CD4-positive, alpha-beta memory T cell (primary cell): Measurements from ENCODE around the gene ALG12. TPM values are rescaled to one million over a fixed set of nuclear protein-coding genes. Genes with fewer than 3 reads are reported as not detected.

Experiments used
- CTCF ChIA-PET: fragments of 350-600 bp; sonication (Branson Sonifier 250); formaldehyde crosslinking; loops from one replicate; lab custom pipeline; 2021; ENCODE audit warnings: inconsistent platforms; ENCODE audit not compliant: partially characterized antibody; lab: Charles Lee
- POLR2A ChIA-PET: fragments of 350-600 bp; sonication (Branson Sonifier 250); formaldehyde crosslinking; loops from one replicate; lab custom pipeline; 2021; ENCODE audit not compliant: partially characterized antibody; lab: Charles Lee
- DNase-seq, 5 donors: peaks; one replicate each; pipeline versions ENCODE4 v3.0.0 to v3.0.0-alpha.2; 2020 to 2022; ENCODE audit warnings: mixed read lengths in 1 of 5
- H3K27ac ChIP-seq: one replicate; pipeline ENCODE4 v1.7.0; 2013; ENCODE audit warnings: low read depth, low read length
- H3K27me3 ChIP-seq: 2 replicates; pipeline ENCODE4 v1.7.0; 2013; ENCODE audit warnings: mild to moderate bottlenecking, low read length, moderate library complexity; ENCODE audit not compliant: insufficient read depth
- H3K36me3 ChIP-seq: 2 replicates; pipeline ENCODE4 v1.7.0; 2013; ENCODE audit warnings: mild to moderate bottlenecking, low read length, moderate library complexity; ENCODE audit not compliant: insufficient read depth
- H3K4me1 ChIP-seq: 2 replicates; pipeline ENCODE4 v1.7.0; 2013; ENCODE audit warnings: mild to moderate bottlenecking, low read length, moderate library complexity; ENCODE audit not compliant: insufficient read depth
- H3K4me3 ChIP-seq, 2 donors: one replicate each; pipeline ENCODE4 v1.7.0; 2013; ENCODE audit warnings: low read length in 2 of 2, mild to moderate bottlenecking in 1 of 2
- H3K9me3 ChIP-seq, 2 donors: one replicate each; pipeline ENCODE4 v1.7.0; 2013; ENCODE audit warnings: low read length in 2 of 2, control low read depth in 1 of 2; ENCODE audit not compliant: control insufficient read depth in 1 of 2
- H3K27ac Mint-ChIP-seq, 7 donors: one replicate each; pipeline ENCODE4 v1.8.0; 2020 to 2021; ENCODE audit warnings: mixed read lengths in 7 of 7, mild to moderate bottlenecking in 6 of 7, inconsistent platforms in 3 of 7, moderate library complexity in 3 of 7
- H3K27me3 Mint-ChIP-seq, 2 donors: one replicate each; pipeline ENCODE4 v1.8.0; 2020 to 2021; ENCODE audit warnings: mixed read lengths in 2 of 2
- H3K36me3 Mint-ChIP-seq, 2 donors: one replicate each; pipeline ENCODE4 v1.8.0; 2020 to 2021; ENCODE audit warnings: mixed read lengths in 2 of 2, inconsistent platforms in 1 of 2, mild to moderate bottlenecking in 1 of 2
- H3K4me1 Mint-ChIP-seq, 4 donors: one replicate each; pipeline ENCODE4 v1.8.0; 2020 to 2021; ENCODE audit warnings: mixed read lengths in 4 of 4, mild to moderate bottlenecking in 1 of 4
- H3K4me3 Mint-ChIP-seq, 8 donors: one replicate each; pipeline ENCODE4 v1.8.0; 2020 to 2021; ENCODE audit warnings: mixed read lengths in 8 of 8, mild to moderate bottlenecking in 7 of 8, moderate library complexity in 6 of 8, inconsistent platforms in 3 of 8
- H3K9me3 Mint-ChIP-seq, 8 donors: one replicate each; pipeline ENCODE4 v1.8.0; 2020 to 2021; ENCODE audit warnings: mixed read lengths in 8 of 8, mild to moderate bottlenecking in 5 of 8, inconsistent platforms in 3 of 8, moderate library complexity in 1 of 8
- intact Hi-C: fragments of 100-400 bp; cut with micrococcal nuclease; formaldehyde crosslinking; loops from one replicate; pipeline ENCODE4 v1.15.1; 2023
- polyA plus RNA-seq, 2 donors: library from polyadenylated mRNA; unstranded; fragments of 300-500 nt; fragmentation: Illumina TruSeq; gene quantifications; one replicate each; pipeline ENCODE4 v1.2.3, GENCODE V29; 2021
- total RNA-seq, 2 experiments: library from RNA; stranded (reverse); gene quantifications; one replicate each; pipeline ENCODE4 v1.2.3, GENCODE V29; 2021

Gene ALG12
- total RNA-seq = 10 to 100 TPM; 19.6 to 27.2 TPM
- polyA plus RNA-seq = 10 to 100 TPM; 16.9 to 19.0 TPM

GRCh38 chr22:49917974-49918910 lies at the start of gene ALG12, which contains the start of gene CRELD2:
Gene ALG12 (minus strand): TSS chr22:49918438. CDS start chr22:49913765, 4,673 bp downstream.
Gene CRELD2 (plus strand): TSS chr22:49918634. CDS start chr22:49918770, 136 bp downstream.
- Histone ChIP-seq H3K27me3 (no peaks in the 10 kb centered on the region), H3K27ac (peak within 1 kb of the TSS; percentile 88), H3K36me3 (peaks cover 14% of the 10 kb centered on the region), H3K4me1 (peaks cover 25% of the 10 kb centered on the region), H3K9me3 (no peaks in the 10 kb centered on the region), H3K4me3 (peak within 1 kb of the TSS; percentile 29 to 85)
- Mint-ChIP-seq H3K9me3 (no peaks in the 10 kb centered on the region), H3K4me3 (peak within 1 kb of the TSS; percentile 86 to 96 (median 94)), H3K27me3 (no peaks in the 10 kb centered on the region), H3K36me3 (peaks cover 0 to 17% of the 10 kb centered on the region in 2 donors), H3K27ac (peak within 1 kb of the TSS; percentile 79 to 98 (median 95)), H3K4me1 (peaks cover 13 to 39% (median 22%) of the 10 kb centered on the region in 4 donors)
- ChIA-PET CTCF (no interaction called here), POLR2A (interaction anchor here (0.7 to 2.1 kb wide), 12 partner anchors 9 to 150 kb away, joined by 3 to 8 read pairs (median 4); partner anchors contain the start of genes BRD1 and PIM3)
- DNase-seq = peak; percentile 95 to 97 (median 95)
- intact Hi-C loops = loop anchor here (1.0 to 2.0 kb wide), 3 partner anchors 18 to 91 kb away; partner anchors contain the start of genes BRD1 and ZBED4

- H3K4me1 ChIP-seq = peaks cover 48% of the 10 kb centered on the region
- Mint-ChIP-seq H3K4me1 (peaks cover 11 to 46% (median 17%) of the 10 kb centered on the region in 4 donors), H3K27me3 (peaks cover 0 to 4% of the 10 kb centered on the region in 2 donors), H3K27ac (peak overlapping the region in 2 of 7 donors; percentile 55 to 92), H3K4me3 (peak overlapping the region in 1 of 8 donors; percentile 61), H3K9me3 (peaks cover 0 to 4% (median 0%) of the 10 kb centered on the region in 8 donors), H3K36me3 (peaks cover 6 to 18% of the 10 kb centered on the region in 2 donors)
- CTCF ChIA-PET = interaction anchor here (1.4 to 1.7 kb wide), 2 partner anchors 37 to 63 kb away, joined by 4 read pairs; no protein-coding TSS in a partner anchor
- POLR2A ChIA-PET = interaction anchor here (1.0 to 4.9 kb wide), 3 partner anchors 6 to 15 kb away, joined by 4 to 90 read pairs (median 9); partner anchors contain the start of gene PIM3
- DNase-seq = peak in 1 of 5 donors; percentile 45
- no peak overlapping the region for H3K4me3 ChIP-seq
- H3K27ac ChIP-seq = no peak overlapping the region
- peaks cover 18% of the 10 kb centered on the region for H3K36me3 ChIP-seq
- no peaks in the 10 kb centered on the region for H3K27me3 ChIP-seq
- intact Hi-C loops = no loop called here
- H3K9me3 ChIP-seq = no peaks in the 10 kb centered on the region
These were observed 49.5 kb upstream of the ALG12 start for GRCh38 chr22:49967706-49968208.

GRCh38 chr22:49966774-49967705 lies 48.8 kb upstream of the ALG12 start:
- DNase-seq = peak in 2 of 5 donors; percentile 21 to 48
- peaks cover 0 to 4% of the 10 kb centered on the region in 2 donors for H3K27me3 Mint-ChIP-seq
- intact Hi-C loops = no loop called here
- peaks cover 0 to 4% (median 0%) of the 10 kb centered on the region in 8 donors for H3K9me3 Mint-ChIP-seq
- peaks cover 11 to 50% (median 18%) of the 10 kb centered on the region in 4 donors for H3K4me1 Mint-ChIP-seq
- peaks cover 6 to 22% of the 10 kb centered on the region in 2 donors for H3K36me3 Mint-ChIP-seq
- Histone ChIP-seq H3K4me3 (no peak overlapping the region), H3K9me3 (no peaks in the 10 kb centered on the region), H3K36me3 (peaks cover 22% of the 10 kb centered on the region), H3K27me3 (no peaks in the 10 kb centered on the region), H3K4me1 (peaks cover 52% of the 10 kb centered on the region), H3K27ac (no peak overlapping the region)
- CTCF ChIA-PET = interaction anchor here (0.6 to 1.7 kb wide), 3 partner anchors 36 to 63 kb away, joined by 3 to 4 read pairs (median 4); no protein-coding TSS in a partner anchor
- H3K4me3 Mint-ChIP-seq = peak overlapping the region in 3 of 8 donors; percentile 20 to 61 (median 23)
- POLR2A ChIA-PET = interaction anchor here (0.6 to 2.4 kb wide), 11 partner anchors 11 to 122 kb away, joined by 3 to 16 read pairs (median 3); no protein-coding TSS in a partner anchor
- H3K27ac Mint-ChIP-seq = peak overlapping the region in 5 of 7 donors; percentile 13 to 92 (median 55)

GRCh38 chr22:49966041-49966773 lies 48.0 kb upstream of the ALG12 start:
- Histone ChIP-seq H3K27me3 (no peaks in the 10 kb centered on the region), H3K4me1 (peaks cover 52% of the 10 kb centered on the region), H3K4me3 (no peak overlapping the region), H3K36me3 (peaks cover 22% of the 10 kb centered on the region), H3K27ac (no peak overlapping the region), H3K9me3 (no peaks in the 10 kb centered on the region)
- H3K9me3 Mint-ChIP-seq = peaks cover 0 to 9% (median 0%) of the 10 kb centered on the region in 8 donors
- H3K27ac Mint-ChIP-seq = peak overlapping the region in 4 of 7 donors; percentile 31 to 92 (median 64)
- ChIA-PET POLR2A (interaction anchor here (0.6 to 2.4 kb wide), 11 partner anchors 10 to 121 kb away, joined by 3 to 16 read pairs (median 3); no protein-coding TSS in a partner anchor), CTCF (interaction anchor here (0.6 to 1.7 kb wide), 2 partner anchors 35 to 58 kb away, joined by 3 to 4 read pairs; no protein-coding TSS in a partner anchor)
- peaks cover 0 to 7% of the 10 kb centered on the region in 2 donors for H3K27me3 Mint-ChIP-seq
- H3K36me3 Mint-ChIP-seq = peaks cover 6 to 28% of the 10 kb centered on the region in 2 donors
- intact Hi-C loops = no loop called here
- peaks cover 11 to 54% (median 18%) of the 10 kb centered on the region in 4 donors for H3K4me1 Mint-ChIP-seq
- peak overlapping the region in 1 of 8 donors; percentile 72 for H3K4me3 Mint-ChIP-seq
- DNase-seq = peak in 2 of 5 donors; percentile 13 to 45

DNA sequence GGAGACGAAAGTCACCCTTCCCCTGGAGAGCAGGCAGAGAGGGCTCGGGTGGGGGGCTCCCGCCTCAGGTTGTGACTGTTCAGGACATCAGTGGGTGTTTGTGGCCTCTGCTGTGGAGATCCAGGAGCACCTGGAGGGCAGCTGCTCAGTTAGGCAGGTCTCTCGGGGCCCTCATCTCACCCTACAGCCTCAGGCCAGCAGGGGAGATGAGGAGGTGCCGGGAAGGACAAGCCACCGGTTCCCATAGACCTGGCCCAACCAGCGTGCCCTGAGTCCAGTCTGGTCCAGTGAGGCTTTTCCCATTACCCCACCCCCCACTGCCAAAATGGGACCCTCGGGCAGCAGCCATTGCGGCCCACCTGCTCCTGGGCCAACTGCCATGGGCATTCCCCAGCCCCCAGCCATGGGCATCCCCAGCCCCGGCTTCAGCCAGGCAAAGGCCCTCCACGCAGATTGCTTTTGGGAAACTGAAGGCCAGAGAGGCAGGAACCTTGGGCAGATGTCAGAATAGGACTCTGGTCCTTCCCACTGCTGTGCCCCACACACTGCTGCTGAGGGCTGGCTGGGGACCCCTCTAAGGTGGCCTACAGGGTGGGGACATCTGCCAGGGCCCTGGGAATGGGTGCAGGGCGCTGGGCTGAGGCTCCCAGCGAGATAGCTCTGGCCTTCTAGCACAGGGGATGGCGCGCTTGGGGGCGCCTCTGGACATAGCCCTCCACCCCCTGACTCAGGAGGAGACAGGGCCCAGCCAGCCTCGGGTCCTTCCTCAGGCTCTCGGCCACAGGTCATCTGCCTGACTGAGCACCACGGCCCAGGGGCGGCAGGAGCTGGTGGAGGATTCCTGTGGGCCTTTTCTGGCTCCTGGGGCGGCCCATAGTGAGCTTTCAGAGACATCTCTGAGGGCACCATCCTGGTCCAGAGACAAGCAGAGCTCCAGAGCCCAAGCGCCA lies 47.1 kb upstream of the ALG12 start:
- peaks cover 6 to 23% of the 10 kb centered on the region in 2 donors for H3K36me3 Mint-ChIP-seq
- no peaks in the 10 kb centered on the region for H3K9me3 ChIP-seq
- peak overlapping the region in 6 of 7 donors; percentile 42 to 92 (median 74) for H3K27ac Mint-ChIP-seq
- intact Hi-C loops = no loop called here
- peaks cover 22% of the 10 kb centered on the region for H3K36me3 ChIP-seq
- ChIA-PET POLR2A (interaction anchor here (0.7 to 2.4 kb wide), 6 partner anchors 13 to 120 kb away, joined by 3 to 16 read pairs (median 4); no protein-coding TSS in a partner anchor), CTCF (no interaction called here)
- H3K27me3 Mint-ChIP-seq = peaks cover 0 to 3% of the 10 kb centered on the region in 2 donors
- H3K27me3 ChIP-seq = no peaks in the 10 kb centered on the region
- H3K9me3 Mint-ChIP-seq = peaks cover 0 to 5% (median 0%) of the 10 kb centered on the region in 8 donors
- H3K4me3 Mint-ChIP-seq = peak overlapping the region in 2 of 8 donors; percentile 54 to 58
- H3K27ac ChIP-seq = peak overlapping the region; percentile 21
- no peak overlapping the region for H3K4me3 ChIP-seq
- H3K4me1 Mint-ChIP-seq = peaks cover 7 to 46% (median 13%) of the 10 kb centered on the region in 4 donors
- peak in 2 of 5 donors; percentile 19 to 42 for DNase-seq
- H3K4me1 ChIP-seq = peaks cover 45% of the 10 kb centered on the region
